ENCODE results near the gene ZNF41. TPM values are rescaled to one million over a fixed set of nuclear protein-coding genes. Genes with fewer than 3 reads are reported as not detected.

The ZNF41 gene
- total RNA-seq, 1 donor from 2014 or later = 7.0 TPM

DNA sequence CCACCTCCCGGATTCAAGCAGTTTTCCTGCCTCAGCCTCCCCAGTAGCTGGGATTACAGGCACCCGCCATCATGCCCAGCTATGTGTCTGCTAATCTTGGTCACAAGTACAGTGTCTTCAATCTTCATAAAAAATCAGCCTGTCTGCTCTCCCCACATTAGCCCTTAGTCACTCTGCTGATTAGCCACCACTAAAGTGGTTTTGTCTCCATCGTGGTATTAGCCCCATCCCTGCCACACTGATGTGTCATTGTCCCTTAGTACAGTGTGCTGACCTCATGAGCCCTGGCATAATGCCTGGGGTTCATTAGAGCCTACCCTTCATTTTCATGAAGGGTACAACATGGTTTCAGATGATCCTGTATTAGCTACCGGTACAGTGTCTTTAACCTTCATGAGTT is 62.8 kb downstream of the ZNF41 start:
- no peaks in the 10 kb centered on the region for H3K36me3 Mint-ChIP-seq
- H3K27ac Mint-ChIP-seq = no peak overlapping the region
- H3K9me3 Mint-ChIP-seq = peaks cover 45% of the 10 kb centered on the region
- no peak for DNase-seq (ENCODE audit: low spot score in 2 of 2, unreplicated experiment in 2 of 2)
- no peak overlapping the region for H3K4me3 Mint-ChIP-seq
- TF ChIP-seq, protein P1, sequence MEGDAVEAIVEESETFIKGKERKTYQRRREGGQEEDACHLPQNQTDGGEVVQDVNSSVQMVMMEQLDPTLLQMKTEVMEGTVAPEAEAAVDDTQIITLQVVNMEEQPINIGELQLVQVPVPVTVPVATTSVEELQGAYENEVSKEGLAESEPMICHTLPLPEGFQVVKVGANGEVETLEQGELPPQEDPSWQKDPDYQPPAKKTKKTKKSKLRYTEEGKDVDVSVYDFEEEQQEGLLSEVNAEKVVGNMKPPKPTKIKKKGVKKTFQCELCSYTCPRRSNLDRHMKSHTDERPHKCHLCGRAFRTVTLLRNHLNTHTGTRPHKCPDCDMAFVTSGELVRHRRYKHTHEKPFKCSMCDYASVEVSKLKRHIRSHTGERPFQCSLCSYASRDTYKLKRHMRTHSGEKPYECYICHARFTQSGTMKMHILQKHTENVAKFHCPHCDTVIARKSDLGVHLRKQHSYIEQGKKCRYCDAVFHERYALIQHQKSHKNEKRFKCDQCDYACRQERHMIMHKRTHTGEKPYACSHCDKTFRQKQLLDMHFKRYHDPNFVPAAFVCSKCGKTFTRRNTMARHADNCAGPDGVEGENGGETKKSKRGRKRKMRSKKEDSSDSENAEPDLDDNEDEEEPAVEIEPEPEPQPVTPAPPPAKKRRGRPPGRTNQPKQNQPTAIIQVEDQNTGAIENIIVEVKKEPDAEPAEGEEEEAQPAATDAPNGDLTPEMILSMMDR (IDR thresholded peaks at IDR 0.05; ENCODE audit: unreplicated experiment) = no peak
- H3K4me1 Mint-ChIP-seq = no peaks in the 10 kb centered on the region
- H3K27me3 Mint-ChIP-seq (ENCODE audit: low read depth) = no peaks in the 10 kb centered on the region

DNA sequence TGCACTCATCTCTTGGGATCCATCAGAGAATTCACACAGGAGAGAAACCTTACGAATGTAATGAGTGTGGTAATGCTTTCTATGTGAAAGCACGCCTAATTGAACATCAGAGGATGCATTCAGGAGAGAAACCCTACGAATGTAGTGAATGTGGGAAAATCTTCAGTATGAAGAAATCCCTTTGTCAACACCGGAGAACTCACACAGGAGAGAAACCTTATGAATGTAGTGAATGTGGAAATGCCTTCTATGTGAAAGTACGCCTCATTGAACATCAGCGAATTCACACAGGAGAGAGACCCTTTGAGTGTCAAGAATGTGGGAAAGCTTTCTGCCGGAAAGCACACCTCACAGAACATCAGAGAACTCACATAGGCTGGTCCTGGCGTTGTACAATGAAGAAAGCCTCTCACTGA is 69.8 kb downstream of the ZNF41 start:
- Mint-ChIP-seq H3K9me3 (peaks cover 50% of the 10 kb centered on the region), H3K36me3 (peaks cover 27% of the 10 kb centered on the region)
- no peak for DNase-seq (ENCODE audit: low spot score in 2 of 2, unreplicated experiment in 2 of 2)

More for the DNA sequence above, 69.8 kb downstream of the ZNF41 start:
- Mint-ChIP-seq H3K4me3 (no peak overlapping the region), H3K27ac (no peak overlapping the region), H3K27me3 (ENCODE audit: low read depth) (no peaks in the 10 kb centered on the region), H3K4me1 (no peaks in the 10 kb centered on the region)
- TF ChIP-seq, protein P1 (IDR thresholded peaks at IDR 0.05; ENCODE audit: unreplicated experiment) = no peak

Other genes with a start within 250 kb of the ZNF41 start
- gene ZNF157, start 112.6 kb downstream of the ZNF41 start, total RNA-seq = 0.68 to 1.1 TPM (median 0.69 TPM) in 3 replicates
- 64.5 to 70.3 TPM (median 68.5 TPM) in 3 replicates for gene ARAF, start 78.0 kb upstream of the ZNF41 start, total RNA-seq
- gene TIMP1, start 99.2 kb upstream of the ZNF41 start, total RNA-seq = 117 to 124 TPM (median 120 TPM) in 3 replicates
- gene SYN1, start 136.6 kb upstream of the ZNF41 start, total RNA-seq = 3.7 to 4.4 TPM (median 4.2 TPM) in 3 replicates
- gene CFP, start 146.7 kb upstream of the ZNF41 start, total RNA-seq = 0.97 to 1.2 TPM (median 0.99 TPM) in 3 replicates
- gene ELK1, start 167.3 kb upstream of the ZNF41 start, total RNA-seq = 34.6 to 35.4 TPM (median 35.0 TPM) in 3 replicates
- 70.1 to 71.5 TPM (median 71.4 TPM) in 3 replicates for gene UXT, start 176.0 kb upstream of the ZNF41 start, total RNA-seq